Stimulated activated memory B cell treated with anti-CD40 and anti-IgM and Interleukin-4, amounts not matched to agents 10 μg/mL and 1 μg/mL and 100 μg/mL, for 72 hours (primary cell): ENCODE results near the gene RAD23B.

Source experiments
- ATAC-seq: fragments of 150-1000 bp; cut with Tn5 transposase; 2 replicates; pipeline ENCODE4 v1.10.0; 2021
- H3K27ac Mint-ChIP-seq: one replicate; pipeline ENCODE4 v1.8.0; 2022; ENCODE audit warnings: mild to moderate bottlenecking, mixed read lengths
- H3K27me3 Mint-ChIP-seq: one replicate; pipeline ENCODE4 v1.8.0; 2022; ENCODE audit warnings: mixed read lengths
- H3K36me3 Mint-ChIP-seq: one replicate; pipeline ENCODE4 v1.8.0; 2022; ENCODE audit warnings: mixed read lengths
- H3K4me1 Mint-ChIP-seq: one replicate; pipeline ENCODE4 v1.8.0; 2022; ENCODE audit warnings: mixed read lengths
- H3K4me3 Mint-ChIP-seq: one replicate; pipeline ENCODE4 v1.8.0; 2022; ENCODE audit warnings: mild to moderate bottlenecking, moderate library complexity, mixed read lengths
- H3K9me3 Mint-ChIP-seq: one replicate; pipeline ENCODE4 v1.8.0; 2022; ENCODE audit warnings: mixed read lengths

Gene RAD23B

GRCh38 chr9:107277801-107278200, 5.3 kb upstream of the RAD23B start:
- Mint-ChIP-seq H3K27me3 (peaks cover 21% of the 10 kb centered on the region), H3K4me1 (peaks cover 43% of the 10 kb centered on the region), H3K4me3 (no peak overlapping the region), H3K36me3 (no peaks in the 10 kb centered on the region), H3K9me3 (no peaks in the 10 kb centered on the region), H3K27ac (no peak overlapping the region)
- no peak for ATAC-seq

- no peaks in the 10 kb centered on the region for H3K36me3 Mint-ChIP-seq
- H3K4me3 Mint-ChIP-seq = no peak overlapping the region
Measured at GRCh38 chr9:107279086-107279485, 4.0 kb upstream of the RAD23B start.

DNA sequence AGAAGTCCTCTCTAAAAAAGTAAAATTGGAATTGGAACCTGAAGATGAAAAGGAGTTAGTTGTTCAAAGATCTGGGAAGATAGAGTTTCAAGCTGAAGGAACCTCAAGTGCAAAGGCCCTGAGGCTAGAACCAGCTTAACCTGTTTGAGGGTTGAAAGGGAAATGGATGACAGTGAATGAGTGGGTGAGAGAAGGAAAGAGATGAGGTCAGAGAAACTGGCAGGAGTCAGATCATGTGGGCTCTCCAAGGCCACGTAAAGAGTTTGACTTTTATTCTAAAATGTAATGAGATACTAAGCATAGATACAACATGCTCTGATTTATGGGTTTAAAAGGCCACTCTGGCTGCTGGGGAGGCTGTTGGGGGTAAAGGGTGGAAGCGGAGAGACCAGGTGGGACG, 2.5 kb upstream of the RAD23B start:
- Mint-ChIP-seq H3K4me1 (peaks cover 33% of the 10 kb centered on the region), H3K36me3 (no peaks in the 10 kb centered on the region), H3K27ac (peak overlapping the region; percentile 89), H3K27me3 (peaks cover 5% of the 10 kb centered on the region), H3K4me3 (no peak overlapping the region), H3K9me3 (no peaks in the 10 kb centered on the region)
- ATAC-seq = no peak

More at GRCh38 chr9:107279086-107279485, 4.0 kb upstream of the RAD23B start:
- Mint-ChIP-seq H3K27me3 (peaks cover 12% of the 10 kb centered on the region), H3K27ac (no peak overlapping the region), H3K9me3 (no peaks in the 10 kb centered on the region), H3K4me1 (peaks cover 36% of the 10 kb centered on the region)
- no peak for ATAC-seq

DNA sequence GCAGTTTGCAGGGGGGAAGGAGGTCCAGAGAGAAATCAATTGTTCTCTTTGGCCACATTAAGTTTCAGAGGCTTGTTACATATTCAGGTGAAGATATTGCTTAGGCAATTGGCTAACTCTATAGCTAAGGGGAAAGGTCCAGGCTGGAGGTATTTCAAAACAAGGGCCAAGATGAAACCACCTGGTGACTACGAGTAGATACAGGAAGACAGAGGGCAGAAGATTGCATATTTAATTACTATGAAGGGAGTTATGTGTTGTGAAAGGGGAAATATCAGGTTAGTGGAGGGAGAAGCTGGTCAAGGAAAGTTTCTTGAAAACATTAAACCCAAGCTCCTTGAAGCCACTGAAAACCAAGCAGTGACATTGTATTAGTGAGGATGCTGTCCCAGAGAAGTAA, 1.9 kb upstream of the RAD23B start:
- Mint-ChIP-seq H3K9me3 (no peaks in the 10 kb centered on the region), H3K27me3 (no peaks in the 10 kb centered on the region), H3K27ac (peak overlapping the region; percentile 89), H3K4me1 (peaks cover 36% of the 10 kb centered on the region), H3K36me3 (peaks cover 3% of the 10 kb centered on the region), H3K4me3 (peak overlapping the region; percentile 33)
- no peak for ATAC-seq

DNA sequence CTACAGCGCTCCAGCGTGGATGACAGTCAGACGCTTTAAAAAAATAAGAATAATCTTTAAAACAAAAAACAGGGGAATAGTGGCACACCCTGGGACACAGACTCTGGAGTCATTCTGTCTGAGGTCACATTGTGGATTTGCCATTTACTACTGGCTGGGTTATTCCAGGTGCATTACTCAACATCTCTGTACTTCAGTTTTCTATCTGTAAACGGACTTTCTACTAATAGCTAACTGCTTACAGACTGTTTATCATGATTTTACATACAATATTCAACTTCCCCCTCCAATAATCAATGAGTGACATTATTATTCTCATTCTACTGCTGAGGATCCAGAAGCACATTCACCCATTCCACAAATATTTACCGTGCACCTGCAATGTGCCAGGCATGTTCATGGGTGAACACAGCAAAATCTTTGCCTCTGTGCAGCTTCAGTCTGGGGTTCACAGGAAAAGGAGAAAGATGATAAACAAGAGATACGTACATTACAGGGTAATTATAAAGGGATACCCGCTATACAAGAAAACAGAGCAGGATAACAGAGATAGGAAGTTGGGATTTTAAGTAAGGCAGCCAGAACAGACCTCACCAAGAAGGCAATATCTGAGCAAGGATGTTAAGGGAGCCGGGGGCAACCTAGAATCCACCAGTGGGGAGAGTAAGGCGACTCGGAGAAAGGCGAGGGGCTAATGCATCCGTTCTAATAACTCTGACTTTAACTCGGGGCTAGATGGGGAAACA, 984 bp upstream of the RAD23B start:
- no peaks in the 10 kb centered on the region for H3K27me3 Mint-ChIP-seq
- peak overlapping the region; percentile 92 for H3K4me3 Mint-ChIP-seq
- peaks cover 5% of the 10 kb centered on the region for H3K36me3 Mint-ChIP-seq
- H3K9me3 Mint-ChIP-seq = no peaks in the 10 kb centered on the region
- H3K27ac Mint-ChIP-seq = peak overlapping the region; percentile 89
- H3K4me1 Mint-ChIP-seq = peaks cover 45% of the 10 kb centered on the region
- ATAC-seq = no peak

DNA sequence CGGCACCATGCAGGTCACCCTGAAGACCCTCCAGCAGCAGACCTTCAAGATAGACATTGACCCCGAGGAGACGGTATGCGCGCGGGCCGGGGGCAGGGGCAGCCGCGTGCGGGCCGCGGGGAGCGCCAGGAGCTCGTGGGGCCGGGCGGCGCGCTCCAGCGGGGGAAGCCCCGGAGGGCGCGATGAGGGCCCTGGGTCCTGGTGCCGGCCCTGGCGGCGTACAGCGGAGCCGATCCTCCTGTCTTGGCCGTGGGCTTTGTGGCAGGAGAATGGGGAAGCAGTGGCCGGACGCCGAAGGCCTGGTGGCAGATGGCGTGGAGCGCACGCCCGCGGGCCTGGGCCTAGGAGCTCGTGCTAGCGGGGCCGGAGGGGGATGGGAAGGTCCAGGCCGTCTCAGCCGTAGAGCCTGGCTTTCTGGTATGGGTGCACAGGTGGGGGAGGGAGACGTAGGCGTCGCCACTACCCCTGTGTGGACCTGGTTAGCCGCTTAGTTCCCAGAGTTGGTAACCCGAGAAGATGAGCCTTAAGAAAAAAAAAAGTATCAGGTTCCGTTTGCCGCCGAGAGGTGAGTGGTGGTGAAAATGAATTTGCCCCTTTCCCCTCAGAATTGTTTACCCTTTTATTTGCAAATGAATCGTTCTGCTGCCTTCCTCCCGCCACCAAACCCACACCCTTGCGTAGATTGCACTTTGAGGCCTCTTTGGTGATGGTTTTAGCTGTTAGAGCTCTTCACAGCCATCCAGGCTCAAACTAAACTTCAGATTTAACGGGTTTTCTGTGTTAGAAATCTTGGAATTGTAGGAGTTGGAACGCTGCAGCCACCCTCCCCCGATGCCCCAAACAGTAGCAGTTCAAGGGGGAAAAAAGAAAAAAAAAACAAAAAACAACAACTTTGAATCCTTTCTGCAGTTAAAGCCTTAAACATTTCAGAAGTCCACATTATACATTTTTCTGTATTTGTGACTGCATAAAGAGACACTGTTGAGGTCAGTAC, 841 bp downstream of the RAD23B start:
- peak; percentile 70 for ATAC-seq
- H3K27me3 Mint-ChIP-seq = no peaks in the 10 kb centered on the region
- H3K4me3 Mint-ChIP-seq = peak overlapping the region; percentile 92
- H3K36me3 Mint-ChIP-seq = peaks cover 5% of the 10 kb centered on the region
- H3K4me1 Mint-ChIP-seq = peaks cover 53% of the 10 kb centered on the region
- H3K9me3 Mint-ChIP-seq = no peaks in the 10 kb centered on the region
- peak overlapping the region; percentile 89 for H3K27ac Mint-ChIP-seq

DNA sequence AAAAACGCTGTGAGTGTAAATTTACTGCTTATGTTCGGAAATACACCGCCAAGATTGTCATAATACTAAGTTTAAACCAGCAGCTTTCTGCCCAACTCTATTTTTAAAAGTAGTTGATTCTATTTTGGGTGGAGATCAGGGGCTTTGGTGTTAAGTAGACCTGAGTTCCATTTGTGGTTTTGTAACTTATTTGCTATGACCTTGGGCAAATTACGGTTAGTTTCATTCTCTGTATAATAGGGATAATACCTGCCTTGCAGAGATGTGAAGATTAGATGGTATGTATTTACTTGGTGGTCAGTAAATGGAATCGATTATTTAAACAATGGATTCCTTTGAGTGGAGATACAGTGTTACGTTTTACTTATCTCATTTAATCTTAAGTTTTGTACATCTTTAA, 1.6 kb downstream of the RAD23B start:
- Mint-ChIP-seq H3K4me3 (peak overlapping the region; percentile 92), H3K27ac (peak overlapping the region; percentile 89), H3K9me3 (no peaks in the 10 kb centered on the region), H3K4me1 (peaks cover 60% of the 10 kb centered on the region), H3K27me3 (no peaks in the 10 kb centered on the region), H3K36me3 (peaks cover 5% of the 10 kb centered on the region)
- no peak for ATAC-seq

DNA sequence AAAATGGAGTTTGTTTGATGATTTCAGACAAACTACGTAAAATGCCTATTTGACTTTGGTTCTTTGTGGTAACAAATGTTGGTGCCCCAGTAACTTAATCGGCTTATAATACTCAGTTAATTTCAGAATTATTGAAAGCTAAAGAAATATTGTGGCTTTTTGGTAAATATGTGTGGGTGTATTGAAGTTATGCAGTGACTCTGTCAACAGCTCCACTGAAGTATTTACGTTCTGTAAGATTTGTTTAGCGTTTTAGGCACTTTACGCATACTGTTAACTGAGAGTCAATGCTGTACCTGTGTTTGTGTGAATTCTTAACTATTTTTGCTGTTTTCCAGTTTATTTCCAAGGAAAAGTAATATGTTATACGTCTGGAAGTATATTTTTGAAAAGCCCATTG, 2.2 kb downstream of the RAD23B start:
- H3K27ac Mint-ChIP-seq = peak overlapping the region; percentile 89

DNA sequence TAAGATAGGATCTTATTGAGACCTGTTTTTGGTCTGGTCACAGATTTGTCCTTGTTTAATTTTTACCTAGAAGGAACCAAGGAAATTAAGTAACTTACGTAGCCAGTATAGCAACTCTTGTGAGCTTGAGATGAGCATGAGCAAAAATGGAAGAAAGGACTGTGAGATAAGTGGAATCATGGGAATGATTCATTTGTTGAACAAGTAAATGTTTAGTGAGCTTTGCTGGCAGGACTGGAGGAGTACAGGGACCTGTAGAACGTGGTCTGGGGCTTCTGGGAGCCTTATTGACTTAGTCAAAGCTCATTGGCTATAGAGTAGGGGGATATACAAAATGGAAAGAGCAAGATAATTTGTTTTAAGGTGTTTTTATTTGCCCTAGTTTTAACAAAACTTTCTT, 3.0 kb downstream of the RAD23B start:
- no peaks in the 10 kb centered on the region for H3K9me3 Mint-ChIP-seq
- peak overlapping the region; percentile 35 for H3K4me3 Mint-ChIP-seq
- peaks cover 63% of the 10 kb centered on the region for H3K4me1 Mint-ChIP-seq
- ATAC-seq = no peak
- no peaks in the 10 kb centered on the region for H3K27me3 Mint-ChIP-seq
- H3K36me3 Mint-ChIP-seq = peaks cover 5% of the 10 kb centered on the region
- H3K27ac Mint-ChIP-seq = no peak overlapping the region

More for the DNA sequence above, 2.2 kb downstream of the RAD23B start:
- no peak for ATAC-seq
- H3K4me3 Mint-ChIP-seq = peak overlapping the region; percentile 92
- peaks cover 67% of the 10 kb centered on the region for H3K4me1 Mint-ChIP-seq
- peaks cover 5% of the 10 kb centered on the region for H3K36me3 Mint-ChIP-seq
- H3K27me3 Mint-ChIP-seq = no peaks in the 10 kb centered on the region
- H3K9me3 Mint-ChIP-seq = no peaks in the 10 kb centered on the region

DNA sequence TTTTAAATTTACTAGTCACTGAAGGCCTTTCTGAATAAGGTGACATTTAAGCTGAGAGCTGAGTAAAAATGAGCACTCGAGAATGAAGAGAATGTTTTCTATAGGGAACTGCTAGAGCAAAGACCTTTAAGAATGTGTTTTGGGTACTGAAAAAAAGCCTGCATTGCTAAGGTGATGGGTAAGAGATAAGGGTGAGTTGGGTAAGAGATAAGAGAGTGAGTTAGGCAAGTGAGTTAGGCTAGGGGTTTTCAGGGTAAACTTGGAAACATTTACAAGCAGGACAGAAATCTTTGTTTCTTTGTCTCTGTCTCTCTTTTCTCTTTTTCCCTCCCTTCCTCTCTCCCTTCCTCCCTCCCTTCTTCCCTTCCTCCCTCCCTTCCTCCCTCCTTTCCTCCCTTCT, 5.6 kb downstream of the RAD23B start:
- peak overlapping the region; percentile 41 for H3K27ac Mint-ChIP-seq
- no peaks in the 10 kb centered on the region for H3K9me3 Mint-ChIP-seq
- peak; percentile 70 for ATAC-seq
- peaks cover 5% of the 10 kb centered on the region for H3K36me3 Mint-ChIP-seq
- no peak overlapping the region for H3K4me3 Mint-ChIP-seq
- H3K4me1 Mint-ChIP-seq = peaks cover 56% of the 10 kb centered on the region
- H3K27me3 Mint-ChIP-seq = no peaks in the 10 kb centered on the region

- peaks cover 5% of the 10 kb centered on the region for H3K36me3 Mint-ChIP-seq
- H3K4me1 Mint-ChIP-seq = peaks cover 68% of the 10 kb centered on the region
- no peak for ATAC-seq
- H3K4me3 Mint-ChIP-seq = no peak overlapping the region
- H3K9me3 Mint-ChIP-seq = no peaks in the 10 kb centered on the region
- H3K27ac Mint-ChIP-seq = peak overlapping the region; percentile 2
- H3K27me3 Mint-ChIP-seq = no peaks in the 10 kb centered on the region
Measured at GRCh38 chr9:107290619-107291018, 7.5 kb downstream of the RAD23B start.

DNA sequence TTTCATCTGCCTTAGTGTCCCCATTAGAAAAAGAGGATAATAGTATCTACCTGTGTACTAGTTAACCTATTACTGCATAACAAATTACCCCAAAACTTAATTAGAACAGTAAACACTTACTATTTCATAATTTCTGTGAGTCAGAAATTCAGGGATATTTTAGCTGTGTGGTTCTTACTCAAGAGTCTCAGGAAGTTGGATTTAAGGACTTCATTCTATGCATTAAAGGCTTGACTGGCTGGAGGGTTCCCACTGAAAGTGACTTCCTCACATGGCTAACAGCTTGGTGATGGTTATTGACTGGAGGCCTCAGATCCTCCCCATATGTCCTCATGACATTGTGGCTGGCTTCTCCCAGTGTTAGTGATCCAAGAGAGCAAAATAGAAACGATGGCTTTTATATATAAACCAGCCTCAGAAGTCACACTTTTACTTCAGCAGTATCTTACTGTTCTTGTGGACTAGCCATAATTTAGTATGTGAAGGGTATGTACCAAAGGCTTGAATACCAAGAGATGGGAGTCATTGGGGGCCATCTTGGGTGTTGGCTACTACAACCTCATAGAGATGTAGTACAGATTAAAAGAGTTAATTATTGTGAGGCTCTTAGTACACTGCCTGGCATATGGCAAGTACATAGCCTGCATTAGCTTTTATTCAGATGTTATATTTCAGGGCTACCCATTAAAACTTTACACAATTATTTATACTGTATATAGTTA, 9.9 kb downstream of the RAD23B start:
- Mint-ChIP-seq H3K9me3 (no peaks in the 10 kb centered on the region), H3K27ac (no peak overlapping the region), H3K4me3 (no peak overlapping the region), H3K27me3 (no peaks in the 10 kb centered on the region), H3K4me1 (peaks cover 69% of the 10 kb centered on the region), H3K36me3 (no peaks in the 10 kb centered on the region)
- ATAC-seq = no peak

- H3K27ac Mint-ChIP-seq = no peak overlapping the region
- no peaks in the 10 kb centered on the region for H3K36me3 Mint-ChIP-seq
- no peaks in the 10 kb centered on the region for H3K9me3 Mint-ChIP-seq
- H3K27me3 Mint-ChIP-seq = no peaks in the 10 kb centered on the region
- H3K4me1 Mint-ChIP-seq = peaks cover 65% of the 10 kb centered on the region
- H3K4me3 Mint-ChIP-seq = no peak overlapping the region
- ATAC-seq = no peak
Measured at GRCh38 chr9:107293543-107294085, 10.5 kb downstream of the RAD23B start.

GRCh38 chr9:107294756-107295155, 11.7 kb downstream of the RAD23B start:
- H3K27me3 Mint-ChIP-seq = no peaks in the 10 kb centered on the region
- ATAC-seq = no peak
- H3K4me3 Mint-ChIP-seq = no peak overlapping the region
- peaks cover 63% of the 10 kb centered on the region for H3K4me1 Mint-ChIP-seq
- no peaks in the 10 kb centered on the region for H3K36me3 Mint-ChIP-seq
- no peaks in the 10 kb centered on the region for H3K9me3 Mint-ChIP-seq
- H3K27ac Mint-ChIP-seq = peak overlapping the region; percentile 30

GRCh38 chr9:107295995-107296394, 12.9 kb downstream of the RAD23B start:
- Mint-ChIP-seq H3K4me3 (no peak overlapping the region), H3K36me3 (no peaks in the 10 kb centered on the region), H3K27me3 (no peaks in the 10 kb centered on the region), H3K27ac (peak overlapping the region; percentile 30), H3K9me3 (no peaks in the 10 kb centered on the region), H3K4me1 (peaks cover 53% of the 10 kb centered on the region)
- ATAC-seq = no peak
